ENCODE data around the gene RIN1. TPM values are rescaled to one million over a fixed set of nuclear protein-coding genes. Genes with fewer than 3 reads are reported as not detected.

The RIN1 gene
- total and polyA plus RNA-seq, 2 experiments from 2014 or later, result 2.5 to 8.2 TPM

GRCh38 chr11:66363805-66364535 lies 27.7 kb upstream of the RIN1 start:
- Histone ChIP-seq H3K4me3 (no peak overlapping the region), H3K27me3 (ENCODE audit: insufficient read depth) (no peaks in the 10 kb centered on the region), H3K36me3 (ENCODE audit: insufficient read depth) (peaks cover 26% of the 10 kb centered on the region; the same call in 1 of the 2 replicates), H3K9me2 (ENCODE audit: insufficient read depth) (no peaks in the 10 kb centered on the region), H3K4me2 (no peak overlapping the region), H4K20me1 (replicated peaks; ENCODE audit: insufficient read depth) (peaks cover 17% of the 10 kb centered on the region), H3K4me1 (ENCODE audit: insufficient read depth) (peaks cover 6% of the 10 kb centered on the region; the same call in 1 of the 2 replicates), H3K79me2 (replicated peaks; ENCODE audit: insufficient read depth) (0 out of 2 replicates have a peak, but pooled peaks cover 5% of the 10 kb centered on the region), H2AFZ (no peak overlapping the region), H3K27ac (ENCODE audit: low read depth) (no peak overlapping the region), H3F3A (replicated peaks; ENCODE audit: low read depth) (peaks cover 54% of the 10 kb centered on the region)
- H3K36me3 Mint-ChIP-seq (ENCODE audit: low read depth), result peaks cover 74% of the 10 kb centered on the region
- no peak overlapping the region for H3K27ac Mint-ChIP-seq
- H3K27me3 Mint-ChIP-seq (ENCODE audit: insufficient read depth, low read depth, poor library complexity), result peaks cover 31% of the 10 kb centered on the region
- no peaks in the 10 kb centered on the region; the same call in 2 of the 3 replicates for H3K9me3 Mint-ChIP-seq
- DNase-seq (ENCODE audit: low spot score) (peak; percentile 92), ATAC-seq (peak; percentile 73)
- no peak for TF ChIP-seq EZH2 (IDR thresholded peaks at IDR 0.05; ENCODE audit: low read depth, unreplicated experiment)
- no peak for TF ChIP-seq REST (IDR thresholded peaks at IDR 0.05; ENCODE audit: unreplicated experiment)
- TF ChIP-seq, protein P1, sequence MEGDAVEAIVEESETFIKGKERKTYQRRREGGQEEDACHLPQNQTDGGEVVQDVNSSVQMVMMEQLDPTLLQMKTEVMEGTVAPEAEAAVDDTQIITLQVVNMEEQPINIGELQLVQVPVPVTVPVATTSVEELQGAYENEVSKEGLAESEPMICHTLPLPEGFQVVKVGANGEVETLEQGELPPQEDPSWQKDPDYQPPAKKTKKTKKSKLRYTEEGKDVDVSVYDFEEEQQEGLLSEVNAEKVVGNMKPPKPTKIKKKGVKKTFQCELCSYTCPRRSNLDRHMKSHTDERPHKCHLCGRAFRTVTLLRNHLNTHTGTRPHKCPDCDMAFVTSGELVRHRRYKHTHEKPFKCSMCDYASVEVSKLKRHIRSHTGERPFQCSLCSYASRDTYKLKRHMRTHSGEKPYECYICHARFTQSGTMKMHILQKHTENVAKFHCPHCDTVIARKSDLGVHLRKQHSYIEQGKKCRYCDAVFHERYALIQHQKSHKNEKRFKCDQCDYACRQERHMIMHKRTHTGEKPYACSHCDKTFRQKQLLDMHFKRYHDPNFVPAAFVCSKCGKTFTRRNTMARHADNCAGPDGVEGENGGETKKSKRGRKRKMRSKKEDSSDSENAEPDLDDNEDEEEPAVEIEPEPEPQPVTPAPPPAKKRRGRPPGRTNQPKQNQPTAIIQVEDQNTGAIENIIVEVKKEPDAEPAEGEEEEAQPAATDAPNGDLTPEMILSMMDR (conservative IDR thresholded peaks at IDR 0.05; ENCODE audit: low read depth in 2 of 2), result peak; percentile 89 to 93
- TF ChIP-seq, protein P2, sequence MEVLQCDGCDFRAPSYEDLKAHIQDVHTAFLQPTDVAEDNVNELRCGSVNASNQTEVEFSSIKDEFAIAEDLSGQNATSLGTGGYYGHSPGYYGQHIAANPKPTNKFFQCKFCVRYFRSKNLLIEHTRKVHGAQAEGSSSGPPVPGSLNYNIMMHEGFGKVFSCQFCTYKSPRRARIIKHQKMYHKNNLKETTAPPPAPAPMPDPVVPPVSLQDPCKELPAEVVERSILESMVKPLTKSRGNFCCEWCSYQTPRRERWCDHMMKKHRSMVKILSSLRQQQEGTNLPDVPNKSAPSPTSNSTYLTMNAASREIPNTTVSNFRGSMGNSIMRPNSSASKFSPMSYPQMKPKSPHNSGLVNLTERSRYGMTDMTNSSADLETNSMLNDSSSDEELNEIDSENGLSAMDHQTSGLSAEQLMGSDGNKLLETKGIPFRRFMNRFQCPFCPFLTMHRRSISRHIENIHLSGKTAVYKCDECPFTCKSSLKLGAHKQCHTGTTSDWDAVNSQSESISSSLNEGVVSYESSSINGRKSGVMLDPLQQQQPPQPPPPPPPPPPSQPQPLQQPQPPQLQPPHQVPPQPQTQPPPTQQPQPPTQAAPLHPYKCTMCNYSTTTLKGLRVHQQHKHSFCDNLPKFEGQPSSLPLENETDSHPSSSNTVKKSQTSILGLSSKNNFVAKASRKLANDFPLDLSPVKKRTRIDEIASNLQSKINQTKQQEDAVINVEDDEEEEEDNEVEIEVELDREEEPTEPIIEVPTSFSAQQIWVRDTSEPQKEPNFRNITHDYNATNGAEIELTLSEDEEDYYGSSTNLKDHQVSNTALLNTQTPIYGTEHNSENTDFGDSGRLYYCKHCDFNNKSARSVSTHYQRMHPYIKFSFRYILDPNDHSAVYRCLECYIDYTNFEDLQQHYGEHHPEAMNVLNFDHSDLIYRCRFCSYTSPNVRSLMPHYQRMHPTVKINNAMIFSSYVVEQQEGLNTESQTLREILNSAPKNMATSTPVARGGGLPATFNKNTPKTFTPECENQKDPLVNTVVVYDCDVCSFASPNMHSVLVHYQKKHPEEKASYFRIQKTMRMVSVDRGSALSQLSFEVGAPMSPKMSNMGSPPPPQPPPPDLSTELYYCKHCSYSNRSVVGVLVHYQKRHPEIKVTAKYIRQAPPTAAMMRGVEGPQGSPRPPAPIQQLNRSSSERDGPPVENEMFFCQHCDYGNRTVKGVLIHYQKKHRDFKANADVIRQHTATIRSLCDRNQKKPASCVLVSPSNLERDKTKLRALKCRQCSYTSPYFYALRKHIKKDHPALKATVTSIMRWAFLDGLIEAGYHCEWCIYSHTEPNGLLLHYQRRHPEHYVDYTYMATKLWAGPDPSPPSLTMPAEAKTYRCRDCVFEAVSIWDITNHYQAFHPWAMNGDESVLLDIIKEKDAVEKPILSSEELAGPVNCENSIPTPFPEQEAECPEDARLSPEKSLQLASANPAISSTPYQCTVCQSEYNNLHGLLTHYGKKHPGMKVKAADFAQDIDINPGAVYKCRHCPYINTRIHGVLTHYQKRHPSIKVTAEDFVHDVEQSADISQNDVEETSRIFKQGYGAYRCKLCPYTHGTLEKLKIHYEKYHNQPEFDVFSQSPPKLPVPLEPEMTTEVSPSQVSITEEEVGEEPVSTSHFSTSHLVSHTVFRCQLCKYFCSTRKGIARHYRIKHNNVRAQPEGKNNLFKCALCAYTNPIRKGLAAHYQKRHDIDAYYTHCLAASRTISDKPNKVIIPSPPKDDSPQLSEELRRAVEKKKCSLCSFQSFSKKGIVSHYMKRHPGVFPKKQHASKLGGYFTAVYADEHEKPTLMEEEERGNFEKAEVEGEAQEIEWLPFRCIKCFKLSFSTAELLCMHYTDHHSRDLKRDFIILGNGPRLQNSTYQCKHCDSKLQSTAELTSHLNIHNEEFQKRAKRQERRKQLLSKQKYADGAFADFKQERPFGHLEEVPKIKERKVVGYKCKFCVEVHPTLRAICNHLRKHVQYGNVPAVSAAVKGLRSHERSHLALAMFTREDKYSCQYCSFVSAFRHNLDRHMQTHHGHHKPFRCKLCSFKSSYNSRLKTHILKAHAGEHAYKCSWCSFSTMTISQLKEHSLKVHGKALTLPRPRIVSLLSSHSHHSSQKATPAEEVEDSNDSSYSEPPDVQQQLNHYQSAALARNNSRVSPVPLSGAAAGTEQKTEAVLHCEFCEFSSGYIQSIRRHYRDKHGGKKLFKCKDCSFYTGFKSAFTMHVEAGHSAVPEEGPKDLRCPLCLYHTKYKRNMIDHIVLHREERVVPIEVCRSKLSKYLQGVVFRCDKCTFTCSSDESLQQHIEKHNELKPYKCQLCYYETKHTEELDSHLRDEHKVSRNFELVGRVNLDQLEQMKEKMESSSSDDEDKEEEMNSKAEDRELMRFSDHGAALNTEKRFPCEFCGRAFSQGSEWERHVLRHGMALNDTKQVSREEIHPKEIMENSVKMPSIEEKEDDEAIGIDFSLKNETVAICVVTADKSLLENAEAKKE (CRISPR knock-in tag; IDR thresholded peaks at IDR 0.05), result no peak
- TF ChIP-seq ZNF331 (CRISPR knock-in tag; IDR thresholded peaks at IDR 0.05; ENCODE audit: low read depth), result no peak
- TF ChIP-seq, protein P3, sequence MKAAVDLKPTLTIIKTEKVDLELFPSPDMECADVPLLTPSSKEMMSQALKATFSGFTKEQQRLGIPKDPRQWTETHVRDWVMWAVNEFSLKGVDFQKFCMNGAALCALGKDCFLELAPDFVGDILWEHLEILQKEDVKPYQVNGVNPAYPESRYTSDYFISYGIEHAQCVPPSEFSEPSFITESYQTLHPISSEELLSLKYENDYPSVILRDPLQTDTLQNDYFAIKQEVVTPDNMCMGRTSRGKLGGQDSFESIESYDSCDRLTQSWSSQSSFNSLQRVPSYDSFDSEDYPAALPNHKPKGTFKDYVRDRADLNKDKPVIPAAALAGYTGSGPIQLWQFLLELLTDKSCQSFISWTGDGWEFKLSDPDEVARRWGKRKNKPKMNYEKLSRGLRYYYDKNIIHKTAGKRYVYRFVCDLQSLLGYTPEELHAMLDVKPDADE (IDR thresholded peaks at IDR 0.05), result no peak
- TF ChIP-seq NANOG (IDR thresholded peaks at IDR 0.05; ENCODE audit: borderline replicate concordance), result no peak
- TF ChIP-seq JUNB (IDR thresholded peaks at IDR 0.05; ENCODE audit: unreplicated experiment), result no peak
- TF ChIP-seq CREB1 (CRISPR knock-in tag; IDR thresholded peaks at IDR 0.05; ENCODE audit: low read depth), result 0 out of 2 replicates have a peak, but pooled peaks have one; percentile 35
- no peak for TF ChIP-seq ZNF114 (CRISPR knock-in tag; IDR thresholded peaks at IDR 0.05)
- TF ChIP-seq EZH2phosphoT487 (IDR thresholded peaks at IDR 0.05; ENCODE audit: unreplicated experiment), result no peak
- TF ChIP-seq POLR2AphosphoS5 (IDR thresholded peaks at IDR 0.05; ENCODE audit: low read depth), result peak; percentile 39; the same call in 1 of the 2 replicates
- H3K4me3 Mint-ChIP-seq, result no peak overlapping the region
- peaks cover 15% of the 10 kb centered on the region for H3K4me1 Mint-ChIP-seq
